Esophagus muscularis mucosa (tissue), 4 donors: Measurements from ENCODE around the gene ARL5C. TPM values are rescaled to one million over a fixed set of nuclear protein-coding genes. Genes with fewer than 3 reads are reported as not detected.

Experiments used
- DNase-seq: peaks from one replicate; pipeline ENCODE4 v3.0.0-alpha.2; 2017; ENCODE audit errors: extremely low spot score
- H3K27ac ChIP-seq, 4 donors: fragments of 200-600 bp; sonication (generic); replicated peaks in 1 of 4; 1 replicate in 3 of 4; 2 replicates in 1 of 4; pipeline ENCODE4 v1.5.1; 2016 to 2019; ENCODE audit warnings: mild to moderate bottlenecking in 1 of 4
- H3K27me3 ChIP-seq, 4 donors: fragments of 200-600 bp; sonication (generic); one replicate each; pipeline versions ENCODE4 v1.5.1 to v1.6.0; 2016 to 2019
- H3K36me3 ChIP-seq, 4 donors: fragments of 200-600 bp; sonication (generic); one replicate each; pipeline ENCODE4 v1.5.1; 2016 to 2019
- H3K4me1 ChIP-seq, 4 donors: fragments of 200-600 bp; sonication (generic); one replicate each; pipeline ENCODE4 v1.5.1; 2016 to 2019
- H3K4me3 ChIP-seq, 4 donors: fragments of 200-600 bp; sonication (generic); 1 replicate in 2 of 4; 2 replicates in 2 of 4; pipeline ENCODE4 v1.5.1; 2016 to 2019; ENCODE audit warnings: mild to moderate bottlenecking in 4 of 4, moderate library complexity in 1 of 4
- H3K9me3 ChIP-seq, 4 donors: fragments of 200-600 bp; sonication (generic); 1 replicate in 3 of 4; 2 replicates in 1 of 4; pipeline ENCODE4 v1.5.1; 2016 to 2019
- CTCF ChIP-seq, 3 experiments: fragments of 200-600 bp in 2 of 3; fragments of 450-650 bp in 1 of 3; sonication (generic) in 2 of 3; IDR thresholded peaks; one replicate each; pipeline ENCODE4 v1.5.1; 2017 to 2019; ENCODE audit warnings: antibody characterized with exemption in 3 of 3, mild to moderate bottlenecking in 2 of 3, moderate library complexity in 1 of 3
- EP300 ChIP-seq: sonication (generic); formaldehyde crosslinking; IDR thresholded peaks from one replicate; pipeline ENCODE4 v1.6.1; 2017; ENCODE audit warnings: antibody characterized with exemption
- POLR2A ChIP-seq: fragments of 450-650 bp; IDR thresholded peaks from one replicate; pipeline ENCODE4 v1.6.1; 2017; ENCODE audit warnings: antibody characterized with exemption, moderate library complexity, mild to moderate bottlenecking, low read depth
- POLR2AphosphoS5 ChIP-seq, 2 donors: sonication (generic); formaldehyde crosslinking; IDR thresholded peaks; one replicate each; pipeline ENCODE4 v1.6.1; 2017; ENCODE audit warnings: antibody characterized with exemption in 2 of 2
- WGBS: methylation state at CpG from one replicate; pipeline ENCODE4 v1.1.5; 2018; 5-methylcytosine and 5-hydroxymethylcytosine counted together
- intact Hi-C: fragments of 100-400 bp; cut with DNase I; formaldehyde crosslinking; loops from one replicate; pipeline ENCODE4 v1.15.1; 2023
- total RNA-seq, 4 donors: library from RNA; depleted of rRNA; stranded (reverse); fragments of >200 nt; gene quantifications; one replicate each; pipeline versions ENCODE4 v1.1.0 to v1.2.1, GENCODE V29; 2016

ARL5C gene
- total RNA-seq, 4 donors from 2014 or later: 1.7 TPM; not detected in 3

GRCh38 chr17:39174920-39175694, 9.1 kb upstream of the ARL5C start:
- H3K4me3 ChIP-seq: no peak overlapping the region
- H3K36me3 ChIP-seq: peaks cover 10 to 47% (median 23%) of the 10 kb centered on the region in 4 donors
- TF ChIP-seq POLR2A (no peak), POLR2AphosphoS5 (IDR thresholded peaks at IDR 0.05) (peak in 1 of 2 donors; percentile 39), CTCF (IDR thresholded peaks at IDR 0.05) (peak; percentile 73 to 86 (median 76))
- WGBS: 43% methylated on average over 17 of the region's 35 CpGs
- intact Hi-C loops: loop anchor here (5.0 kb wide), 1 partner anchor 193 kb away; no protein-coding TSS in a partner anchor
- no peaks in the 10 kb centered on the region for H3K9me3 ChIP-seq
- H3K4me1 ChIP-seq: peaks cover 0 to 16% (median 9%) of the 10 kb centered on the region in 4 donors
- DNase-seq: no peak
- no peak overlapping the region for H3K27ac ChIP-seq
- H3K27me3 ChIP-seq: peaks cover 0 to 8% (median 0%) of the 10 kb centered on the region in 4 donors

- intact Hi-C loops: no loop called here
- TF ChIP-seq POLR2AphosphoS5 (IDR thresholded peaks at IDR 0.05) (no peak), CTCF (IDR thresholded peaks at IDR 0.05) (no peak), EP300 (no peak), POLR2A (no peak)
Measured at GRCh38 chr17:39173526-39174274, 7.7 kb upstream of the ARL5C start.

GRCh38 chr17:39173080-39173479, 7.1 kb upstream of the ARL5C start:
- no peak for TF ChIP-seq POLR2AphosphoS5 (IDR thresholded peaks at IDR 0.05)
- no peak for TF ChIP-seq EP300
- no peak for TF ChIP-seq POLR2A
- TF ChIP-seq CTCF (IDR thresholded peaks at IDR 0.05): no peak
- DNase-seq: no peak
- H3K27ac ChIP-seq: no peak overlapping the region
- intact Hi-C loops: no loop called here
- peaks cover 0 to 8% (median 0%) of the 10 kb centered on the region in 4 donors for H3K27me3 ChIP-seq
- no peak overlapping the region for H3K4me3 ChIP-seq
- H3K36me3 ChIP-seq: peaks cover 10 to 30% (median 17%) of the 10 kb centered on the region in 4 donors
- no peaks in the 10 kb centered on the region for H3K9me3 ChIP-seq
- H3K4me1 ChIP-seq: peaks cover 0 to 16% (median 9%) of the 10 kb centered on the region in 4 donors
- WGBS: 62% methylated on average over 5 of the region's 5 CpGs

More at GRCh38 chr17:39173526-39174274, 7.7 kb upstream of the ARL5C start:
- H3K4me3 ChIP-seq: no peak overlapping the region
- H3K36me3 ChIP-seq: peaks cover 10 to 34% (median 17%) of the 10 kb centered on the region in 4 donors
- H3K4me1 ChIP-seq: peaks cover 0 to 16% (median 9%) of the 10 kb centered on the region in 4 donors
- no peak overlapping the region for H3K27ac ChIP-seq
- no peak for DNase-seq
- WGBS: 71% methylated on average over 10 of the region's 10 CpGs
- H3K9me3 ChIP-seq: no peaks in the 10 kb centered on the region
- peaks cover 0 to 8% (median 0%) of the 10 kb centered on the region in 4 donors for H3K27me3 ChIP-seq

- Histone ChIP-seq H3K36me3 (peaks cover 3 to 18% (median 8%) of the 10 kb centered on the region in 4 donors), H3K27ac (no peak overlapping the region), H3K27me3 (peaks cover 0 to 8% (median 0%) of the 10 kb centered on the region in 4 donors), H3K4me3 (no peak overlapping the region), H3K4me1 (peaks cover 5 to 23% (median 15%) of the 10 kb centered on the region in 4 donors), H3K9me3 (no peaks in the 10 kb centered on the region)
- intact Hi-C loops: no loop called here
- DNase-seq: no peak
- TF ChIP-seq POLR2A: no peak
- TF ChIP-seq POLR2AphosphoS5 (IDR thresholded peaks at IDR 0.05): no peak
- no peak for TF ChIP-seq CTCF (IDR thresholded peaks at IDR 0.05)
- WGBS: 90% methylated on average over 5 of the region's 5 CpGs
Measured at GRCh38 chr17:39171933-39172332, 6.0 kb upstream of the ARL5C start.
